Gastroesophageal sphincter (tissue), 4 donors: Measurements from ENCODE around the gene GYS1. TPM values are rescaled to one million over a fixed set of nuclear protein-coding genes. Genes with fewer than 3 reads are reported as not detected.
A peak's percentile ranks its signal among the peaks of the same experiment; 100 is the strongest.

ENCODE experiments used
- ATAC-seq: fragments of 150-250 bp; one replicate; pipeline ENCODE4 v1.9.1; 2016; ENCODE audit warnings: mild to moderate bottlenecking, moderate library complexity
- H3K27ac ChIP-seq, 4 donors: fragments of 200-600 bp; sonication (generic) in 3 of 4; 1 replicate in 3 of 4; 2 replicates in 1 of 4; pipeline ENCODE4 v1.5.1; 2016 to 2019
- H3K27me3 ChIP-seq: fragments of 200-600 bp; sonication (generic); one replicate; pipeline ENCODE4 v1.5.1; 2019
- H3K36me3 ChIP-seq, 2 donors: fragments of 200-600 bp; sonication (generic); one replicate each; pipeline ENCODE4 v1.5.1; 2019; ENCODE audit warnings: control low read depth in 1 of 2
- H3K4me1 ChIP-seq, 3 donors: fragments of 200-600 bp; sonication (generic); 1 replicate in 2 of 3; 2 replicates in 1 of 3; pipeline ENCODE4 v1.5.1; 2016 to 2019; ENCODE audit warnings: control low read depth in 2 of 3
- H3K4me3 ChIP-seq, 2 donors: fragments of 200-600 bp; sonication (generic); one replicate each; pipeline ENCODE4 v1.5.1; 2019; ENCODE audit warnings: mild to moderate bottlenecking in 1 of 2, moderate library complexity in 1 of 2
- H3K9me3 ChIP-seq, 3 donors: fragments of 200-600 bp; sonication (generic); one replicate each; pipeline ENCODE4 v1.5.1; 2017 to 2019; ENCODE audit warnings: control low read depth in 2 of 3
- CTCF ChIP-seq, 4 experiments: fragments of 200-600 bp in 2 of 4; fragments of 450-650 bp in 2 of 4; sonication (generic) in 1 of 4; IDR thresholded peaks; one replicate each; pipeline ENCODE4 v1.5.1; 2017 to 2019; ENCODE audit warnings: antibody characterized with exemption in 4 of 4, mild to moderate bottlenecking in 2 of 4, moderate library complexity in 2 of 4
- EP300 ChIP-seq: sonication (generic); formaldehyde crosslinking; IDR thresholded peaks from one replicate; pipeline ENCODE4 v1.6.1; 2017; ENCODE audit warnings: antibody characterized with exemption, mild to moderate bottlenecking
- POLR2A ChIP-seq, 2 donors: fragments of 450-650 bp; IDR thresholded peaks; one replicate each; pipeline ENCODE4 v1.6.1; 2017; ENCODE audit warnings: antibody characterized with exemption in 2 of 2, mild to moderate bottlenecking in 2 of 2, moderate library complexity in 1 of 2
- POLR2AphosphoS5 ChIP-seq: sonication (generic); formaldehyde crosslinking; IDR thresholded peaks from one replicate; pipeline ENCODE4 v1.6.1; 2017; ENCODE audit warnings: antibody characterized with exemption
- WGBS, 2 donors: methylation state at CpG; one replicate each; pipeline ENCODE4 v1.1.5; 2018; ENCODE audit warnings: low coverage in 1 of 2; 5-methylcytosine and 5-hydroxymethylcytosine counted together
- total RNA-seq, 4 donors: library from RNA; depleted of rRNA; stranded (reverse); fragments of >200 nt; gene quantifications; one replicate each; pipeline ENCODE4 v1.1.0, GENCODE V29; 2016

Gene GYS1
- total RNA-seq, 4 donors from 2014 or later = 22.1 to 44.4 (median 38.5) TPM

- 85 to 100% methylated on average over 1 to 6 of the region's 10 CpGs for WGBS, 2 donors
- Histone ChIP-seq H3K36me3 (peaks cover 0 to 52% of the 10 kb centered on the region in 2 donors), H3K27ac (peak overlapping the region; percentile 75 to 95 (median 93)), H3K4me1 (peaks cover 0 to 69% (median 31%) of the 10 kb centered on the region in 3 donors), H3K27me3 (no peaks in the 10 kb centered on the region), H3K4me3 (peak overlapping the region; percentile 50 to 88), H3K9me3 (no peaks in the 10 kb centered on the region)
- TF ChIP-seq POLR2AphosphoS5 = no peak
- no peak for TF ChIP-seq POLR2A (IDR thresholded peaks at IDR 0.05)
- TF ChIP-seq CTCF (IDR thresholded peaks at IDR 0.05) = no peak
- no peak for TF ChIP-seq EP300
- ATAC-seq = no peak
These were observed 26.4 kb downstream of the GYS1 start for GRCh38 chr19:48966541-48967345.

GRCh38 chr19:48965806-48966540, 27.1 kb downstream of the GYS1 start:
- Histone ChIP-seq H3K9me3 (no peaks in the 10 kb centered on the region), H3K4me3 (peak overlapping the region; percentile 50 to 88), H3K27ac (peak overlapping the region; percentile 75 to 95 (median 93)), H3K4me1 (peaks cover 0 to 66% (median 31%) of the 10 kb centered on the region in 3 donors), H3K36me3 (peaks cover 0 to 48% of the 10 kb centered on the region in 2 donors), H3K27me3 (no peaks in the 10 kb centered on the region)
- 15 to 24% methylated on average over 15 to 19 of the region's 36 CpGs for WGBS, 2 donors
- TF ChIP-seq CTCF (IDR thresholded peaks at IDR 0.05) = no peak
- ATAC-seq = peak; percentile 46

- Histone ChIP-seq H3K9me3 (no peaks in the 10 kb centered on the region), H3K36me3 (peaks cover 0 to 48% of the 10 kb centered on the region in 2 donors), H3K4me3 (peak within 1 kb of the TSS; percentile 50 to 88), H3K27ac (peak within 1 kb of the TSS; percentile 85 to 95 (median 93)), H3K4me1 (peaks cover 0 to 60% (median 28%) of the 10 kb centered on the region in 3 donors), H3K27me3 (no peaks in the 10 kb centered on the region)
- 0% methylated on average over 37 of the region's 52 CpGs; no CpG with 5 or more reads in 1 of the 2 donors for WGBS, 2 donors
- peak; percentile 93 for ATAC-seq
- TF ChIP-seq EP300 = no peak
- TF ChIP-seq POLR2AphosphoS5 = peak; percentile 100
- peak; percentile 99 to 100 for TF ChIP-seq POLR2A (IDR thresholded peaks at IDR 0.05)
- TF ChIP-seq CTCF (IDR thresholded peaks at IDR 0.05) = no peak
These were observed 27.9 kb downstream of the GYS1 start, which contains the start of gene FTL for GRCh38 chr19:48965040-48965805. Gene FTL, plus strand, starts transcription at chr19:48965309. Its CDS starts 199 bp downstream, at chr19:48965508.

- Histone ChIP-seq H3K27ac (peak overlapping the region; percentile 85 to 95 (median 93)), H3K36me3 (peaks cover 0 to 40% of the 10 kb centered on the region in 2 donors), H3K27me3 (no peaks in the 10 kb centered on the region), H3K9me3 (no peaks in the 10 kb centered on the region), H3K4me3 (peak overlapping the region; percentile 50 to 88), H3K4me1 (peaks cover 0 to 60% (median 28%) of the 10 kb centered on the region in 3 donors)
- TF ChIP-seq EP300 (no peak), POLR2AphosphoS5 (no peak), CTCF (IDR thresholded peaks at IDR 0.05) (no peak), POLR2A (IDR thresholded peaks at IDR 0.05) (no peak)
- 21 to 31% methylated on average over 4 to 9 of the region's 19 CpGs for WGBS, 2 donors
- ATAC-seq = no peak
These were observed 28.7 kb downstream of the GYS1 start for GRCh38 chr19:48964205-48965039.
